A549 (cell line): ENCODE measurements around the gene MINAR2.

ENCODE experiments used
- CHD2 ChIP-seq: fragments of 150-350 bp; IDR thresholded peaks from 2 replicates; pipeline ENCODE4 v1.6.1; 2014; ENCODE audit warnings: low read length; ENCODE audit not compliant: partially characterized antibody
- CTCF ChIP-seq: fragments of >200 bp; sonication (Bioruptor Twin); formaldehyde crosslinking; IDR thresholded peaks from 3 replicates; pipeline ENCODE4 v1.5.1; 2016
- FOXS1 ChIP-seq: fragments of 250-450 bp; sonication (Bioruptor Pico); IDR thresholded peaks from 2 replicates; pipeline ENCODE4 v1.5.0; 2020; ENCODE audit warnings: mild to moderate bottlenecking, moderate library complexity
- PBX3 ChIP-seq: IDR thresholded peaks from 2 replicates; pipeline ENCODE4 v1.6.1; 2012
- POLR2A ChIP-seq: IDR thresholded peaks from 2 replicates; pipeline ENCODE4 v1.6.1; 2012; ENCODE audit warnings: mild to moderate bottlenecking, low read length

GRCh38 chr5:129724222-129724621, 23.7 kb upstream of the MINAR2 start:
- TF ChIP-seq CHD2 (no peak), CTCF (no peak), FOXS1 (CRISPR knock-in tag) (no peak), PBX3 (no peak), POLR2A (no peak)
